AG04450 (cell line): ENCODE data around the gene IGHMBP2. TPM values are rescaled to one million over a fixed set of nuclear protein-coding genes. Genes with fewer than 3 reads are reported as not detected.

Experiments
- CTCF ChIA-PET: fragments of 300-600, 350-600 bp; formaldehyde crosslinking; extraction: SDS; loops from one replicate; lab custom pipeline; 2022; ENCODE audit warnings: antibody characterized with exemption, inconsistent platforms; lab: Charles Lee
- POLR2A ChIA-PET: fragments of 350-600 bp; formaldehyde crosslinking; extraction: SDS; loops from one replicate; lab custom pipeline; 2021; ENCODE audit warnings: antibody characterized with exemption, inconsistent platforms; lab: Yijun Ruan, JAX
- DNase-seq: peaks from one replicate; pipeline ENCODE4 v3.0.0-alpha.2; 2011; ENCODE audit warnings: low read depth, low spot score
- H3K27ac ChIP-seq: one replicate; pipeline ENCODE4 v1.5.1; 2012; ENCODE audit warnings: low read depth, low read length, control low read depth
- H3K27me3 ChIP-seq: one replicate; pipeline ENCODE4 v1.6.0; 2012; ENCODE audit warnings: low read length; ENCODE audit not compliant: control insufficient read depth, insufficient read depth
- H3K4me3 ChIP-seq: 2 replicates; pipeline ENCODE4 v1.5.1; 2011; ENCODE audit warnings: mild to moderate bottlenecking, low read depth, low read length, control low read depth
- H3K9me3 ChIP-seq: 2 replicates; pipeline ENCODE4 v1.5.1; 2012; ENCODE audit warnings: low read length; ENCODE audit not compliant: control insufficient read depth, insufficient read depth
- CTCF ChIP-seq: IDR thresholded peaks from 2 replicates; pipeline ENCODE4 v1.5.1; 2011; ENCODE audit warnings: low read depth, low read length, control low read depth, inconsistent platforms
- polyA plus RNA-seq: library from polyadenylated mRNA; depleted of rRNA; stranded (reverse); fragments of >200 nt; gene quantifications from 2 replicates; pipeline ENCODE4 v1.2.3, GENCODE V29; 2011

IGHMBP2 gene
- polyA plus RNA-seq, 1 experiment: 8.7 TPM

- no peak overlapping the region for H3K4me3 ChIP-seq
- no peak overlapping the region for H3K27ac ChIP-seq
- no peak for TF ChIP-seq CTCF
- ChIA-PET POLR2A (no interaction called here), CTCF (interaction anchor here (0.6 to 0.7 kb wide), 2 partner anchors 18 to 519 kb away, joined by 3 to 5 read pairs; no protein-coding TSS in a partner anchor)
- H3K27me3 ChIP-seq: no peaks in the 10 kb centered on the region
- no peak for DNase-seq
- H3K9me3 ChIP-seq: peaks cover 18% of the 10 kb centered on the region
Measured at GRCh38 chr11:68925611-68926010, 21.9 kb downstream of the IGHMBP2 start.

- no peak for DNase-seq
- peaks cover 18% of the 10 kb centered on the region for H3K9me3 ChIP-seq
- ChIA-PET POLR2A (no interaction called here), CTCF (no interaction called here)
- H3K27me3 ChIP-seq: no peaks in the 10 kb centered on the region
- no peak overlapping the region for H3K27ac ChIP-seq
- no peak overlapping the region for H3K4me3 ChIP-seq
- TF ChIP-seq CTCF: no peak
Measured at GRCh38 chr11:68927280-68928135, 23.8 kb downstream of the IGHMBP2 start.

- H3K9me3 ChIP-seq: peaks cover 18% of the 10 kb centered on the region
- ChIA-PET CTCF (no interaction called here), POLR2A (no interaction called here)
- no peak overlapping the region for H3K4me3 ChIP-seq
- H3K27ac ChIP-seq: no peak overlapping the region
- H3K27me3 ChIP-seq: no peaks in the 10 kb centered on the region
- no peak for DNase-seq
- TF ChIP-seq CTCF: no peak
Measured at GRCh38 chr11:68928136-68928880, 24.6 kb downstream of the IGHMBP2 start.

GRCh38 chr11:68929135-68929534, 25.4 kb downstream of the IGHMBP2 start:
- H3K27me3 ChIP-seq: no peaks in the 10 kb centered on the region

More at GRCh38 chr11:68929135-68929534, 25.4 kb downstream of the IGHMBP2 start:
- DNase-seq: no peak
- POLR2A ChIA-PET: no interaction called here
- H3K4me3 ChIP-seq: no peak overlapping the region
- TF ChIP-seq CTCF: no peak
- H3K27ac ChIP-seq: no peak overlapping the region
- CTCF ChIA-PET: no interaction called here
- peaks cover 17% of the 10 kb centered on the region for H3K9me3 ChIP-seq
